NB4 (cell line): Measurements from ENCODE around the gene CPLX1.

Experiments
- MYC ChIP-seq: IDR thresholded peaks from 2 replicates; pipeline ENCODE4 v1.6.1; 2011; ENCODE audit warnings: low read depth, low read length
- POLR2A ChIP-seq: IDR thresholded peaks from 2 replicates; pipeline ENCODE4 v1.6.1; 2011; ENCODE audit warnings: mild to moderate bottlenecking; ENCODE audit not compliant: insufficient read length; ENCODE audit errors: extremely low read depth
- TF ChIP-seq, protein P1 (sequence below): IDR thresholded peaks from one replicate; pipeline ENCODE4 v1.5.1; 2012; ENCODE audit warnings: low read depth, low read length
- TF ChIP-seq, protein P2 (sequence below): IDR thresholded peaks from 2 replicates; pipeline ENCODE4 v1.6.1; 2011; ENCODE audit warnings: low read depth, low read length

GRCh38 chr4:786861-787300 lies 39.0 kb downstream of the CPLX1 start:
- no peak for TF ChIP-seq POLR2A
- TF ChIP-seq, protein P1, sequence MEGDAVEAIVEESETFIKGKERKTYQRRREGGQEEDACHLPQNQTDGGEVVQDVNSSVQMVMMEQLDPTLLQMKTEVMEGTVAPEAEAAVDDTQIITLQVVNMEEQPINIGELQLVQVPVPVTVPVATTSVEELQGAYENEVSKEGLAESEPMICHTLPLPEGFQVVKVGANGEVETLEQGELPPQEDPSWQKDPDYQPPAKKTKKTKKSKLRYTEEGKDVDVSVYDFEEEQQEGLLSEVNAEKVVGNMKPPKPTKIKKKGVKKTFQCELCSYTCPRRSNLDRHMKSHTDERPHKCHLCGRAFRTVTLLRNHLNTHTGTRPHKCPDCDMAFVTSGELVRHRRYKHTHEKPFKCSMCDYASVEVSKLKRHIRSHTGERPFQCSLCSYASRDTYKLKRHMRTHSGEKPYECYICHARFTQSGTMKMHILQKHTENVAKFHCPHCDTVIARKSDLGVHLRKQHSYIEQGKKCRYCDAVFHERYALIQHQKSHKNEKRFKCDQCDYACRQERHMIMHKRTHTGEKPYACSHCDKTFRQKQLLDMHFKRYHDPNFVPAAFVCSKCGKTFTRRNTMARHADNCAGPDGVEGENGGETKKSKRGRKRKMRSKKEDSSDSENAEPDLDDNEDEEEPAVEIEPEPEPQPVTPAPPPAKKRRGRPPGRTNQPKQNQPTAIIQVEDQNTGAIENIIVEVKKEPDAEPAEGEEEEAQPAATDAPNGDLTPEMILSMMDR = no peak
- no peak for TF ChIP-seq MYC
- TF ChIP-seq, protein P2, sequence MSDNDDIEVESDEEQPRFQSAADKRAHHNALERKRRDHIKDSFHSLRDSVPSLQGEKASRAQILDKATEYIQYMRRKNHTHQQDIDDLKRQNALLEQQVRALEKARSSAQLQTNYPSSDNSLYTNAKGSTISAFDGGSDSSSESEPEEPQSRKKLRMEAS = no peak
